K562 (cell line): ENCODE results near the gene KISS1. TPM values are rescaled to one million over a fixed set of nuclear protein-coding genes. Genes with fewer than 3 reads are reported as not detected.

ENCODE experiments used
- ARHGAP35 ChIP-seq: fragments of 450-650 bp; IDR thresholded peaks from 2 replicates; pipeline ENCODE4 v1.6.1; 2018; ENCODE audit not compliant: partially characterized antibody
- ATF7 ChIP-seq: fragments of 450-650 bp; IDR thresholded peaks from 2 replicates; pipeline ENCODE4 v1.7.1; 2014; ENCODE audit warnings: mild to moderate bottlenecking, moderate library complexity
- BCLAF1 ChIP-seq, 2 experiments: fragments of 450-650 bp in 1 of 2; IDR thresholded peaks; 2 replicates each; pipeline ENCODE4 v1.6.1; 2011 to 2017; ENCODE audit warnings: low read depth in 2 of 2, antibody characterized with exemption in 1 of 2, borderline replicate concordance in 1 of 2, low read length in 1 of 2, mild to moderate bottlenecking in 1 of 2, mixed read lengths in 1 of 2; ENCODE audit not compliant: control insufficient read depth in 1 of 2
- BRD4 ChIP-seq: fragments of 200-600 bp; sonication (generic); IDR thresholded peaks from 2 replicates; pipeline ENCODE4 v1.6.1; 2017; ENCODE audit warnings: inconsistent platforms
- CAMTA2 ChIP-seq: fragments of 250-450 bp; sonication (Bioruptor Pico); conservative IDR thresholded peaks from 2 replicates; pipeline ENCODE4 v1.5.1; 2022
- CREBBP ChIP-seq: IDR thresholded peaks from one replicate; pipeline ENCODE4 v1.6.1; 2012; ENCODE audit warnings: low read depth, mild to moderate bottlenecking, control low read depth, inconsistent platforms, low read length
- E4F1 ChIP-seq: fragments of 250-450 bp; sonication (Bioruptor Pico); IDR thresholded peaks from 2 replicates; pipeline ENCODE4 v1.5.0; 2021; ENCODE audit warnings: mild to moderate bottlenecking, borderline replicate concordance
- FOXJ3 ChIP-seq: sonication (generic); formaldehyde crosslinking; IDR thresholded peaks from 2 replicates; pipeline ENCODE4 v1.4.0; 2020; ENCODE audit warnings: mild to moderate bottlenecking, missing genetic modification reagents
- FOXP4 ChIP-seq: sonication (generic); formaldehyde crosslinking; IDR thresholded peaks from 2 replicates; pipeline ENCODE4 v1.8.0; 2022; ENCODE audit warnings: mild to moderate bottlenecking, missing genetic modification reagents, borderline replicate concordance
- HIVEP1 ChIP-seq: fragments of 250-450 bp; sonication (Bioruptor Pico); IDR thresholded peaks from 2 replicates; pipeline ENCODE4 v1.4.0; 2020; ENCODE audit warnings: mild to moderate bottlenecking
- NCOA1 ChIP-seq: fragments of 450-650 bp; IDR thresholded peaks from 2 replicates; pipeline ENCODE4 v1.6.1; 2016; ENCODE audit warnings: low read depth
- NCOA2 ChIP-seq, 2 experiments: fragments of 450-650 bp; IDR thresholded peaks; 2 replicates each; pipeline ENCODE4 v1.6.1; 2018; ENCODE audit warnings: mild to moderate bottlenecking in 2 of 2, moderate library complexity in 1 of 2; ENCODE audit not compliant: partially characterized antibody in 2 of 2
- RAD21 ChIP-seq, 2 experiments: fragments of 250-450 bp in 1 of 2; fragments of 450-650 bp in 1 of 2; sonication (Bioruptor Pico) in 1 of 2; formaldehyde crosslinking in 1 of 2; IDR thresholded peaks in 1 of 2; conservative IDR thresholded peaks in 1 of 2; 2 replicates each; pipeline versions ENCODE4 v1.4.0 to v1.8.0; 2020 to 2022; ENCODE audit warnings: mild to moderate bottlenecking in 2 of 2, moderate library complexity in 1 of 2
- SRSF3 ChIP-seq: fragments of 200-400 bp; formaldehyde crosslinking; IDR thresholded peaks from 2 replicates; pipeline ENCODE4 v1.6.1; 2016; ENCODE audit warnings: mild to moderate bottlenecking, low read length, moderate library complexity; ENCODE audit not compliant: insufficient read depth
- STAT5B ChIP-seq: fragments of 250-450 bp; sonication (Bioruptor Pico); IDR thresholded peaks from 2 replicates; pipeline ENCODE4 v1.8.0; 2021; ENCODE audit warnings: mild to moderate bottlenecking, inconsistent platforms
- TCF3 ChIP-seq: sonication (generic); formaldehyde crosslinking; IDR thresholded peaks from 2 replicates; pipeline ENCODE4 v1.4.0; 2020; ENCODE audit warnings: mild to moderate bottlenecking, missing genetic modification reagents
- TCF7 ChIP-seq: sonication (generic); IDR thresholded peaks from 2 replicates; pipeline ENCODE4 v1.6.1; 2016; ENCODE audit warnings: antibody characterized with exemption, borderline replicate concordance
- U2AF1 ChIP-seq: fragments of 200-400 bp; formaldehyde crosslinking; optimal IDR thresholded peaks from 2 replicates; pipeline ENCODE3; 2017; ENCODE audit warnings: mild to moderate bottlenecking, low read depth, low read length, moderate library complexity
- USF2 ChIP-seq: sonication (generic); formaldehyde crosslinking; IDR thresholded peaks from 2 replicates; pipeline ENCODE4 v1.5.0; 2020; ENCODE audit warnings: missing genetic modification reagents
- ZNF444 ChIP-seq: fragments of 250-450 bp; sonication (Bioruptor Pico); IDR thresholded peaks from 2 replicates; pipeline ENCODE4 v1.4.0; 2020; ENCODE audit warnings: mild to moderate bottlenecking, moderate library complexity
- polyA plus RNA-seq, 8 experiments: library from polyadenylated mRNA; depleted of rRNA in 4 of 8; stranded (reverse) in 5 of 8; unstranded in 3 of 8; fragments of >200 nt; fragmentation: Nextera tagmentation in 2 of 8; fragmentation: Illumina TruSeq in 1 of 8; extraction: Ambion mirVana in 2 of 8; extraction: Trizol in 1 of 8; gene quantifications; 2 replicates each; pipeline versions ENCODE4 v1.2.1 to v1.2.3, GENCODE V29; 2011 to 2014; ENCODE audit warnings: inconsistent platforms in 1 of 8, missing spikeins in 1 of 8
- total RNA-seq, 7 experiments: library from RNA; depleted of rRNA in 6 of 7; stranded (reverse); fragments of >200 nt in 6 of 7; fragmentation: Illumina TruSeq in 2 of 7; extraction: Trizol in 2 of 7; gene quantifications; 2 replicates each; pipeline versions ENCODE4 v1.2.1 to v1.2.3, GENCODE V29; 2011 to 2021; ENCODE audit warnings: low replicate concordance in 1 of 7

The KISS1 gene
- total and polyA plus RNA-seq, 9 of the 15 experiments (the other 6 are each of a cell fraction or from before 2014, with no cell fraction given): 0.31 TPM; not detected in 8

- TF ChIP-seq TCF7 (no peak), CAMTA2 (CRISPR knock-in tag) (no peak), ZNF444 (CRISPR knock-in tag) (no peak), U2AF1 (no peak), NCOA1 (no peak), SRSF3 (no peak), ATF7 (no peak), FOXP4 (no peak), RAD21 (CRISPR knock-in tag; conservative IDR thresholded peaks at IDR 0.05 in 1 of 2, IDR thresholded peaks at IDR 0.05 in 1 of 2) (peak; percentile 86 to 90), BCLAF1 (IDR thresholded peaks at IDR 0.05; ENCODE audit: borderline replicate concordance in 1 of 2, control insufficient read depth in 1 of 2, low read depth in 2 of 2, low read length in 1 of 2) (no peak), BRD4 (no peak), HIVEP1 (CRISPR knock-in tag) (no peak), E4F1 (CRISPR knock-in tag) (no peak), CREBBP (no peak), TCF3 (CRISPR knock-in tag) (no peak), STAT5B (CRISPR knock-in tag) (no peak), USF2 (CRISPR knock-in tag) (no peak), NCOA2 (IDR thresholded peaks at IDR 0.05; ENCODE audit: partially characterized antibody in 2 of 2) (no peak), FOXJ3 (CRISPR knock-in tag) (no peak), ARHGAP35 (no peak)
These were observed 10.9 kb upstream of the KISS1 start (continued) for GRCh38 chr1:204207136-204207616.
